Transverse colon (tissue), 4 donors: ENCODE results near the gene CNTNAP2. TPM values are rescaled to one million over a fixed set of nuclear protein-coding genes. Genes with fewer than 3 reads are reported as not detected.
A peak's percentile ranks its signal among the peaks of the same experiment; 100 is the strongest.

Source experiments
- DNase-seq: peaks from one replicate; pipeline ENCODE4 v3.0.0-alpha.2; 2019
- H3K27ac ChIP-seq, 4 donors: fragments of 200-600 bp; sonication (generic); 2 replicates each; pipeline ENCODE4 v1.5.1; 2016 to 2018; ENCODE audit warnings: inconsistent platforms in 4 of 4
- H3K27me3 ChIP-seq: fragments of 200-600 bp; sonication (generic); 2 replicates; pipeline ENCODE4 v1.5.1; 2017; ENCODE audit warnings: inconsistent platforms
- H3K36me3 ChIP-seq, 4 donors: fragments of 200-600 bp; sonication (generic); 2 replicates each; pipeline ENCODE4 v1.5.1; 2017 to 2019; ENCODE audit warnings: inconsistent platforms in 4 of 4
- H3K4me1 ChIP-seq, 4 donors: fragments of 200-600 bp; sonication (generic); 2 replicates each; pipeline ENCODE4 v1.5.1; 2017 to 2020; ENCODE audit warnings: inconsistent platforms in 4 of 4
- H3K4me3 ChIP-seq, 4 donors: fragments of 200-600 bp; sonication (generic); 1 replicate in 1 of 4; 2 replicates in 3 of 4; pipeline versions ENCODE4 v1.5.1 to v1.6.1; 2017 to 2019; ENCODE audit warnings: inconsistent platforms in 4 of 4
- H3K9me3 ChIP-seq, 2 donors: fragments of 200-600 bp; sonication (generic); 2 replicates each; pipeline ENCODE4 v1.5.1; 2017 to 2019; ENCODE audit warnings: inconsistent platforms in 2 of 2
- EP300 ChIP-seq: sonication (generic); formaldehyde crosslinking; IDR thresholded peaks from one replicate; pipeline ENCODE4 v1.6.1; 2017; ENCODE audit warnings: antibody characterized with exemption, low read depth
- POLR2A ChIP-seq: fragments of 450-650 bp; IDR thresholded peaks from one replicate; pipeline ENCODE4 v1.6.1; 2016; ENCODE audit warnings: antibody characterized with exemption, mild to moderate bottlenecking, moderate library complexity
- POLR2AphosphoS5 ChIP-seq, 3 donors: sonication (generic); formaldehyde crosslinking; IDR thresholded peaks; one replicate each; pipeline ENCODE4 v1.6.1; 2016; ENCODE audit warnings: antibody characterized with exemption in 3 of 3
- WGBS, 2 donors: methylation state at CpG; one replicate each; pipeline ENCODE4 v1.1.5; 2018; ENCODE audit warnings: low coverage in 1 of 2; 5-methylcytosine and 5-hydroxymethylcytosine counted together
- in situ Hi-C, 4 donors: fragments of 200-750 bp; cut with MboI; loops; one replicate each; pipeline versions ENCODE4 v1.15.0 to v1.15.1; 2017; ENCODE audit warnings: low sequenced_read_pairs in 3 of 4, low pct_ligation_motif_present in 1 of 4, low pct_unique_long_range_greater_than_20kb in 1 of 4
- intact Hi-C: fragments of 100-400 bp; cut with DNase I; formaldehyde crosslinking; loops from one replicate; pipeline ENCODE4 v1.15.1; 2023; ENCODE audit warnings: low total_unique reads
- total RNA-seq, 4 donors: library from RNA; depleted of rRNA; stranded (reverse); fragments of >200 nt; gene quantifications; one replicate each; pipeline ENCODE4 v1.1.0, GENCODE V29; 2016
- TF ChIP-seq, protein P1 (sequence below), 5 experiments: fragments of 200-600 bp in 3 of 5; fragments of 450-650 bp in 2 of 5; sonication (generic) in 3 of 5; IDR thresholded peaks; 1 replicate in 2 of 5; 2 replicates in 3 of 5; pipeline ENCODE4 v1.5.1; 2016 to 2017; ENCODE audit warnings: antibody characterized with exemption in 5 of 5, inconsistent platforms in 3 of 5, mild to moderate bottlenecking in 2 of 5, moderate library complexity in 1 of 5

CNTNAP2 gene
- total RNA-seq, 4 donors from 2014 or later: 0.60 to 2.9 (median 2.4) TPM

DNA sequence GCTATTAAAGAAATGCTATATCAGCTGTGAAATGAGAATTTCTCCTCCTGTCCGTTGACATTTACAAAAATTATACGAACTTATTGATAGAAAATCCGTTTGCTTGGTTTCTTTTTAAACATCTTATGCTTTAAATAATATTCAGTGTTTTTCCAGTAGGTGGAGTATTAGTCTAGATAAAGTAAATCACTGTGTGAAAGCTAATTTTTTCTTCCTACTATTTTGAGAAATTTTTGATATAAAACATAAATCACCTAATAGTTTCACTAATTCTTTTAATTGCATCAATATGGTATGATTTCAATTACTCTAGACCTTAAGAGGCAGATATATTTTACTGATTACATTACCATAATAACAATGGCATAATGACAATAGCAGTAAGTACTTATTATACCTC lies 2138.7 kb downstream of the CNTNAP2 start:
- intact Hi-C loops (no loop called here), in situ Hi-C loops (loop anchor here in 3 of 4 donors (25.0 kb wide), 2 partner anchors 232 to 707 kb away; no protein-coding TSS in a partner anchor)
- DNase-seq: no peak
- Histone ChIP-seq H3K9me3 (no peaks in the 10 kb centered on the region), H3K4me1 (no peaks in the 10 kb centered on the region), H3K4me3 (no peak overlapping the region), H3K27ac (no peak overlapping the region), H3K27me3 (no peaks in the 10 kb centered on the region), H3K36me3 (no peaks in the 10 kb centered on the region)
- TF ChIP-seq POLR2A (no peak), EP300 (no peak), POLR2AphosphoS5 (IDR thresholded peaks at IDR 0.05) (no peak)
- TF ChIP-seq, protein P1, sequence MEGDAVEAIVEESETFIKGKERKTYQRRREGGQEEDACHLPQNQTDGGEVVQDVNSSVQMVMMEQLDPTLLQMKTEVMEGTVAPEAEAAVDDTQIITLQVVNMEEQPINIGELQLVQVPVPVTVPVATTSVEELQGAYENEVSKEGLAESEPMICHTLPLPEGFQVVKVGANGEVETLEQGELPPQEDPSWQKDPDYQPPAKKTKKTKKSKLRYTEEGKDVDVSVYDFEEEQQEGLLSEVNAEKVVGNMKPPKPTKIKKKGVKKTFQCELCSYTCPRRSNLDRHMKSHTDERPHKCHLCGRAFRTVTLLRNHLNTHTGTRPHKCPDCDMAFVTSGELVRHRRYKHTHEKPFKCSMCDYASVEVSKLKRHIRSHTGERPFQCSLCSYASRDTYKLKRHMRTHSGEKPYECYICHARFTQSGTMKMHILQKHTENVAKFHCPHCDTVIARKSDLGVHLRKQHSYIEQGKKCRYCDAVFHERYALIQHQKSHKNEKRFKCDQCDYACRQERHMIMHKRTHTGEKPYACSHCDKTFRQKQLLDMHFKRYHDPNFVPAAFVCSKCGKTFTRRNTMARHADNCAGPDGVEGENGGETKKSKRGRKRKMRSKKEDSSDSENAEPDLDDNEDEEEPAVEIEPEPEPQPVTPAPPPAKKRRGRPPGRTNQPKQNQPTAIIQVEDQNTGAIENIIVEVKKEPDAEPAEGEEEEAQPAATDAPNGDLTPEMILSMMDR (IDR thresholded peaks at IDR 0.05): peak in 2 of 5 experiments; percentile 9 to 15
- 46 to 49% methylated on average over 3 of the region's 3 CpGs for WGBS, 2 donors

DNA sequence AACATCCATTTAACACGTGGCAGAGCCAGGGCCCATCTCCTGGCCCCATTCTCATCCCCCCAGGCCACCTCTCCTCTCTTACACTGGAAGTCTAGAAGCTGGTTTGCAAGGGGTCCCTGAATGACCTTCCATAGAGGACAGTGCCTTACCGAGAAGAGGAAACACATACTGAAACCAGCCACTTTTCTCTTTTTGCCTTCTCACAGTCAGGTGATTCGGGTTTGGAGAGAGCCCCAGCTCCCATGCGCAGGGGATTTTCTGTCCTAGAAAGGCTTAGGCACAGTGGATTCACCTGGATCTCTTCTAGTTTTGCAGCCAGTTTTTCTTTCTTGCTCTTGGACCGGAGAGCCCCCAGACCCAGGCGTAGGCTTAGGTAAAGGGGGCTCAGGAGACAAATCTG lies 2139.8 kb downstream of the CNTNAP2 start:
- in situ Hi-C loops: loop anchor here in 3 of 4 donors (25.0 kb wide), 2 partner anchors 231 to 706 kb away; no protein-coding TSS in a partner anchor

DNA sequence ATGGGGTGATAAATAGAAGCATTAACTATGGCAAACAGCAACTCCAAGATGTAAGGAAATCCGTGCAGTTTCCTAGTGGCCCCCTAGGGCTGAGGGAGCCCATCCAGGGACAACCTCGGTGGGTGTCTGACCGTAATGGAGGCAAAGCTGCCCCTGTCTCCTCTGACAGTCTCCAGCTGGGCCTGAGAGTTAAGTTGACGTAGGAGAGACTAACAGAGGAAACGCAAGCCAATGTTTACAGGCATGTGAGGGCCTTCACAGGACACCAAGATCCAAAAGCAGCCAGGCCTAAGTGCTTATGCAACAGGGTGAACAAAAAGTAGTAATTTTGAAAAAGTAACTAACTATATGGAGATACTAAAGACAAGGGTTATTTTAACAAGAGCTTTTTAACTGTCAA lies 2144.0 kb downstream of the CNTNAP2 start:
- H3K9me3 ChIP-seq: no peaks in the 10 kb centered on the region
- peaks cover 0 to 6% (median 2%) of the 10 kb centered on the region in 4 donors for H3K4me1 ChIP-seq
- no peak for TF ChIP-seq EP300
- TF ChIP-seq POLR2AphosphoS5 (IDR thresholded peaks at IDR 0.05): peak in 1 of 3 donors; percentile 44
- H3K27ac ChIP-seq: peak overlapping the region in 2 of 4 donors; percentile 23 to 38
- peak; percentile 20 for DNase-seq
- in situ Hi-C loops (loop anchor here in 3 of 4 donors (25.0 kb wide), 2 partner anchors 227 to 702 kb away; no protein-coding TSS in a partner anchor), intact Hi-C loops (no loop called here)
- no peaks in the 10 kb centered on the region for H3K36me3 ChIP-seq
- H3K27me3 ChIP-seq: peaks cover 3% of the 10 kb centered on the region
- 69% methylated on average over 5 of the region's 5 CpGs; no CpG with 5 or more reads in 1 of the 2 donors for WGBS, 2 donors
- H3K4me3 ChIP-seq: no peak overlapping the region

More for the DNA sequence above, 2139.8 kb downstream of the CNTNAP2 start:
- Histone ChIP-seq H3K27ac (no peak overlapping the region), H3K4me3 (no peak overlapping the region), H3K9me3 (no peaks in the 10 kb centered on the region), H3K27me3 (no peaks in the 10 kb centered on the region), H3K36me3 (no peaks in the 10 kb centered on the region), H3K4me1 (no peaks in the 10 kb centered on the region)
- DNase-seq: no peak
- no peak for TF ChIP-seq EP300
- TF ChIP-seq POLR2AphosphoS5 (IDR thresholded peaks at IDR 0.05): no peak
- TF ChIP-seq POLR2A: no peak
- TF ChIP-seq, protein P1 (IDR thresholded peaks at IDR 0.05): no peak
- intact Hi-C loops: no loop called here
- 65 to 80% methylated on average over 2 to 6 of the region's 6 CpGs for WGBS, 2 donors

DNA sequence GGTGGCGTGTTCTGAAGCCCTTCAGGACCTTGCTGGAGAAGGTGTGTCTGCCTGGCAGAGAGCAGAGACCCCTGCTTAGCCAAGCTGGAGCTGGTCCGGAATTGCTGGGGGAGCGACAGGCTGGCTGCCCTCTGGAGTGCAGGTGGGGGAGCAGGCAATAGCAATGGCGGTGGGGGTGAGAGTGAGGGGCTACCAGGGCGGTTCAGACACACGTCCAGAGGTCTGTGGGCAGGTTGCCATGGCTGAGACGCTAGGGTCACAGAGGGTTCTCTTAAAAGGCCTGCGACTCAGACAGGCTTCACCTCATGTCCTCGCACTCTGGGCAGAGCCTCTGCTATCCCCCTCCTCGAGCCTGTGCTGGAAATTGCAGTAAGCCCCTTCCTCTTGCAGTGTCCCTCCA lies 2144.9 kb downstream of the CNTNAP2 start:
- Histone ChIP-seq H3K27ac (no peak overlapping the region), H3K9me3 (no peaks in the 10 kb centered on the region), H3K4me3 (no peak overlapping the region), H3K36me3 (no peaks in the 10 kb centered on the region), H3K4me1 (peaks cover 0 to 6% (median 2%) of the 10 kb centered on the region in 4 donors), H3K27me3 (peaks cover 3% of the 10 kb centered on the region)
- no peak for DNase-seq
- 60 to 85% methylated on average over 1 to 10 of the region's 10 CpGs for WGBS, 2 donors
- no peak for TF ChIP-seq POLR2A
- TF ChIP-seq POLR2AphosphoS5 (IDR thresholded peaks at IDR 0.05): no peak
- TF ChIP-seq, protein P1 (IDR thresholded peaks at IDR 0.05): no peak
- TF ChIP-seq EP300: no peak
- in situ Hi-C loops: loop anchor here in 3 of 4 donors (25.0 kb wide), 2 partner anchors 226 to 701 kb away; no protein-coding TSS in a partner anchor
- intact Hi-C loops: no loop called here
